Epithelial cell of prostate (primary cell): ENCODE results near the gene TBX5.
"Not testable (repeated sequence)": the region's sequence is repeated elsewhere in the genome, so short reads cannot be mapped to it uniquely, and the experiment has no call there.

Experiments used
- DNase-seq: peaks from one replicate; pipeline ENCODE4 v3.0.0-alpha.2; 2011; ENCODE audit warnings: low read depth, low spot score
- H3K27ac ChIP-seq: fragments of 450-650 bp; 2 replicates; pipeline ENCODE4 v1.5.1; 2017; ENCODE audit warnings: mild to moderate bottlenecking

Gene TBX5

GRCh38 chr12:114393569-114393968, 12.4 kb downstream of the TBX5 start:
- DNase-seq: no peak
- no peak overlapping the region for H3K27ac ChIP-seq

DNA sequence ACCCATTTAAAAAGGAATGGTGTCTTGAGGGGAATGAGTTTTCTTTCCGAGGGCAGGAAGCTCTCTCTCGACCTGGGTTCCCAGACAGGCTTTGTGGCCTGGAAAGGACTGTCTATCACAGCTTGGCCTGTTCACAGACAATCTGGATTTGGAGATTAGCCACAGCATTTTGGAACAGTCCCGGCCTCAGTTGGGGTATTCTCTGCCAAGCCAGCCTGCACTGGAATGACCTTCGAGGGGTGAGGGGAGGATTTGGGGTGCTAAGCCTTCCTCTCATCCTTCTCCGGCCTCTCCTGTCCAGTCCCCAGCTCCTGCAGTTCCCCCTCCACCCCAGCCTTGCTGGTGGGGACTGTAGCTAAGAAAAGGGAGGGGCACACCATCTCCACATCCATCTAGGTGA, 13.0 kb downstream of the TBX5 start:
- DNase-seq: no peak
- no peak overlapping the region for H3K27ac ChIP-seq

GRCh38 chr12:114391088-114391487, 14.9 kb downstream of the TBX5 start:
- DNase-seq: no peak
- H3K27ac ChIP-seq: no peak overlapping the region

GRCh38 chr12:114384739-114385138, 21.2 kb downstream of the TBX5 start:
- H3K27ac ChIP-seq: no peak overlapping the region
- DNase-seq: no peak

DNA sequence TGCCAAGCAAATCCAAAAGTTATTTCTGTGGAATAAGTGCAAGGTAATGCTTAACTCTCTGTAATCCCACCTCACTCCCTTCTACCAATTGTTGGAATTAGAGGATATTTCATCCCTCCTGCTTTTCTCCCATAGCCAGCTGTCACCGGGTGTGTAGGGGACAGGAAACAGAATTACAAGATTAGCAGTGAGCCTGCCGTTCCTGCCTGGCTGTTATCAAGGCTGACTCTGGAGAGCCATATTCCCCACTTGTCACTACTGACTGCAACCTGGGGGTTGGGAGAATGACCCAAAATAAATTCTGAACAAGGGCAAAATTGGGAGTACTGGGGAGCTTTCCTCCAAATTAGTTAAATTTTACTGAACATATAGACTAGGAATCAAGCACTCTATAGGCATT, 24.8 kb downstream of the TBX5 start:
- DNase-seq: no peak
- no peak overlapping the region for H3K27ac ChIP-seq

- H3K27ac ChIP-seq: no peak overlapping the region
- no peak for DNase-seq
Measured at GRCh38 chr12:114371733-114372132, 34.2 kb downstream of the TBX5 start.

- no peak for DNase-seq
- no peak overlapping the region for H3K27ac ChIP-seq
Measured at GRCh38 chr12:114371250-114371649, 34.7 kb downstream of the TBX5 start.

DNA sequence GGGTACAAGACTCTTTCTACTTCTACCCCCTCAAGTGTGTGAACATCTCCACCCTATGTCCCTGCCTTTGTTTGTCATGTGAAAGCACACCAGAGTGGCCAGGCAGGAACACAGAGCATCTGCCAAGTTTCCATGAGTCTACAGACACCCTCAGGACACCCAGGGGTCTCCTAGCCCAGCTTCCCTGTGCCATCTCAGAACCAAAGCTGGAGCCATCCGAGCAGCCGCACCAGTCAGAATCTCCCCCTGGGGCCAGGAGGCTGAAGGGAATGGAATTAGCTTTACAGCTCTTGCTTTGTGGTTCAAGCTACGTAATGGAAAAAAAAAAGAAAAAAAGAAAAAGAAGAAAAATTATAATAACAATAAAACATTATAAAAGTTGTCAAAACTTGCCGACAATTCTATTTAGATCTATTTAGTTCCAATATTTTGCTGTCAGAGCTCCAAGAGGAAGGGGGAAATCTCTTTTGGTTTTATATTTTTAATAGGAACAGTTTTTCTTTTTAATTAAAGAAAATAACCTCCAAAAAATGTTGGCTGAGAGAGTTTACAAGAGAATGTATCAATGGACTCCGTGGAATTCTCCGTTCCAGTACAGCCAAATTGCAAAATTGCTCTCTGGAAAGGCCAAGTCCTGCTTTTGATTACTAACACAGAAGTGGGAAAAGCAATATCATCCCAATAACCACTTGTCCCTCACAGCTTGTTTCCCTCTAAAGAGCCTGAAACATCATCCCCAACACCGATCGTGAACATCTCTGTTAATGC, 37.1 kb downstream of the TBX5 start:
- no peak overlapping the region for H3K27ac ChIP-seq
- DNase-seq: no peak

DNA sequence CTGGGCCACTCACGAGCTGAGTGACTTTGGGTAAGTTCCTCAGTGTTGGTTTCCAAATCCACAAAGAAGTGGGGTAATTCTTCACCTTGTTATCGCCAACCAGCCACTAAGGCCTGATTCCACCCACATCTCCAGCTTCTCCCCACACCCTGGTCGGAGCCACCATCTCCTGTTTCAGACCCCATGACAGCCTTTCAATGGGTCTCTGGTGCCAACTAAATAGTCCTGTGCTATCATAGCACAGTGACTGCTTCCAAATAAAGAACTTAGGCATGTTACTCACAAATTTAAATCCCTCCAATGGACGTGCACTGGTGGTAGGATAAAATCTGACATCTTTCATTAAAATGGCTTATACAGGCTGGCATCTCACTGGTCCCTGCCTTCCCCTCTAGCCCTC, 44.0 kb downstream of the TBX5 start:
- DNase-seq: no peak
- H3K27ac ChIP-seq: no peak overlapping the region

DNA sequence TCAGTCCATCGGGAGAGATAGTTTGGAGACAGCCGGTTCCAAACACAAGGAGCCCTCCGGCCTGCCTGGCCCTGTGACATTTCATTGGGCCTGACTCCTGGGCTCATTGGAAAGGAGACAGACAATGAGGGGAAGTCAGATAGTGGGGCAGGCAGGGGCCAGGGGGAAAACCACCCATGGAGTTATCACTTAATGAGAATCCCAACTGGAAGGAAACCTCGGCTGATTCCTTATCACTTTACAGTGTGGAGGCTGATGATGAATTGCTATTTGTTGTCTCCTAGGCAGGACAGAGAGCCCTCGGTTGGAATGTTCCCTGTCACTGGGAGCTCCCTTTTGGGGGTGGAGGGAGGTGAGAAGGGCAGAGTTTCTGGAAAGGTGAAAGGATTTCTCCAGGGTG, 44.4 kb downstream of the TBX5 start:
- DNase-seq: no peak
- H3K27ac ChIP-seq: no peak overlapping the region

DNA sequence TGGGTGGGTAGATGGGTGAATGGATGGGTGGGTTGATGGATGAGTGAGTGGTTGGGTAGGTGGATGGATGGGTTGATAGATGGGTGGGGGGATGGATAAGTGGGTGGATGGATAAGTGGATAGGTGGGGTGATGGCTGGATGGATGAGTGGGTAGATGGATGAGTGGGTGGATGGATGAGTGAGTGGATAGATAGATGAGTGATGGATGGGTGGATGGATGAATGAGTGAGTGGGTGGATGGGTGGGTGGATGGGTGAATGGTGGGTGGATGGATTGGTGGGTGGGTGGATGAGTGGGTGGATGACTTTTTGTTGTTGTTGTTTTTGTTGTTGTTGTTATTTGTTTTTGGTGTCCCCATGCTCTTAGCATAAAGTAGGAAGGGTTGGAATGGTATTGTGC, 45.5 kb downstream of the TBX5 start:
- no peak for DNase-seq
- H3K27ac ChIP-seq: no peak overlapping the region

DNA sequence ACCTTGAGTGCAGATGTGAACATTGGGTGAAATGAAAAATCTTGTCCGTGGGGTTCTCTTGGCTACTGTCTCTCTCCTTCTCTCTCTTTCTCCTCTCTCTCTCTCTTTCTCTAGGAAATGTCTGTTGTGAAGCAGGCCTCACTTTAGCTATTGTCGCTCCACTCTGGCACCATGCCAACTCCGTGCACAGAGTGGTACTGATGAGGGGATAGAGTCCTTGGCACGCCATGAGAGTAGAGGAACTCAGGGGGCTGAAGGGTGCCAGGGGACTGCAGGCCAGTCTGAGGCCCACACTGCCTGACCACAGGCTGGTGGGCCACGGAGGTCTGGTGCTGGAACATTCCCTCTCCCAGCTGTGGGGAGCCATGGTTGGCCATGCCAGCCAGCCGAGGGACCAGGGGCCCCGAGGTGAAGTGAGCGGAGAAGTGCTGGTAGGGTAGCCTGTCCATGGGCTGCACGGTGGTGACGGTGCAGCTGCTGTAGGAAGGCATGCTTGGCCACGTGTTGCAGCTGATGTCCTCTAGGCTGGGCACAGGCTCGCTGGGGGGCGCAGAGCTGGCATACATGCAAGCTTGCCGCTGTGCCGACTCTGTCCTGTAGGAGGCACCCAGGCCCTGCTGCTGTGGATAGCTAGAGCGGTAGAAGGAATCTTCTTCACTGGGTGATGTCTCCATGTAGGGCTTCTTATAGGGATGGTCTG, 50.4 kb downstream of the TBX5 start:
- no peak for DNase-seq
- H3K27ac ChIP-seq: no peak overlapping the region

GRCh38 chr12:114349239-114349638, 56.7 kb downstream of the TBX5 start:
- DNase-seq, H3K27ac ChIP-seq: not testable (repeated sequence)

- H3K27ac ChIP-seq: no peak overlapping the region
- no peak for DNase-seq
Measured at GRCh38 chr12:114347861-114348260, 58.1 kb downstream of the TBX5 start.

GRCh38 chr12:114344831-114345230, 61.1 kb downstream of the TBX5 start:
- no peak for DNase-seq
- no peak overlapping the region for H3K27ac ChIP-seq

GRCh38 chr12:114344303-114344663, 61.7 kb downstream of the TBX5 start:
- DNase-seq: no peak
- H3K27ac ChIP-seq: no peak overlapping the region

- no peak overlapping the region for H3K27ac ChIP-seq
- no peak for DNase-seq
Measured at GRCh38 chr12:114343585-114344302, 62.2 kb downstream of the TBX5 start.

DNA sequence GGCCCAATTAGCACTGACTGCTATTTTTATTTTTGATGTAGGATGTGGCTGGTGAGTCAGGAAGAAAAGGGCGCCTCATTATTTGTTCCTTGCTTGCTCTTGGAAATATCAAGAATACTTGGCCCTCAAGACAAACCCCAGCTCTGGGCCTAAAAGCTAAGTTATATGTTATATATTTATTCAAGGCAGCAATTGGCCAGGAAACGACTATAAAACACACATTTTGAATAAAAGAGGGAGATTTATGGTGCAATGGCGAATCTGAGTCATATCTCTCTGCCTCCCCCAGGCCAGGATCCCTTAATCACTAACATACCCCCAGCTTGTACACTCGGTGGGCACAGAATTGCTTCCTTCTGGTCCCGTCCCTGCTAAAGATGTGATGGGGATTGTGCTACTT, 63.3 kb downstream of the TBX5 start:
- no peak for DNase-seq
- H3K27ac ChIP-seq: no peak overlapping the region

DNA sequence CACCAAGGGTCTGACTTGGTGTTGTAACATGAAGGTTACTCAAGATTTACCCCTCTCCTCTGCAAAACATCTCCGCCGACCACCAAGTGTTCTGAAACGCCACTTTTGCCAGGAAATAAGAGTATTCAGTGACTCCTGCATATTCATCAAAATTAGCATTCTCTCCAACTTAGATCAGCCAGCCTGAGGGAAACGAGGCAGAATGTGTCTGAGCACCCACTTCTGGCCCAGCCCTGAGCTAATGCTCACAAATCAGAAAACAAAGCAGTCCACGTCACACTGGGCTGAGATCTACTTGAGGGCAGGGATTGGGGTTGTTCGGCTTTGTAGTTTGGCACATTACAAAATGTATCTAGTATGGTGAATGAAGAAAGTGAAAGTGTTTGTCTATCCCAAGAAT, 64.3 kb downstream of the TBX5 start:
- H3K27ac ChIP-seq: no peak overlapping the region
- no peak for DNase-seq

DNA sequence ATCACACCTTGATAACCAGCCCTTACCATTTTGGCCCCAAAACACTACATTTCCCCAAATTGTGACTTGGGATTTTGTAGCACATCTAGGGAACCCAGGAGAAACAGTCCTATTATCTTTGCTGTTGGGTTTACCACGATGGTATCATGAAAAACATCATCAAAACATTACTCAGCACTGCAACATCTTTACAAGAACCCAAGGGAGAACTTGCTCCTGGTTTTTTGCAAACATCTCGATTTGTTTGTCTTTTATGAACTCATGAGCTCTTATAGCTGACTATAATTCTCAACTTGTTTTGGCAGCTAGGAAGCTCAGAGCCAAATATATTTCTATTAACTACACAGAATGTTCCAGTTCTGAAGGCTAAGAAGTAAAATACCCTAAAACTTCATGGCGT, 65.7 kb downstream of the TBX5 start:
- no peak overlapping the region for H3K27ac ChIP-seq
- DNase-seq: no peak

DNA sequence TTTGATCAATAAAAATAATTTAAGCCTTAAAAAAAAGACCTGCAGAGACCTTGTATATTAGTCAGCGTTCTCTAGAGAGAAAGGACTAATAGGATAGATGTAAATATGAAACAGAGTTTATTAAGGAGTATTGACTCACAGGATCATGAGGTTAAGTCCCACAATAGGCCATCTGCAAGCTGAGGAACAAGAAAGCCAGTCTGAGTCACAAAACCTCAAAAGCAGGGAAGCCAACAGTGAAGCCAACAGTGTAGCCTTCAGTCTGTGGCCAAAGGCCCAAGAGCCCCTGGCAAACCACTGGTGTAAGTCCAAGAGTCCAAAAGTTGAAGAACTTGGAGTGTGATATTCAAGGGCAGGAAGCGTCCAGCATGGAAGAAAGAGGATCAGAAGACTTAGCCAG, 66.3 kb downstream of the TBX5 start:
- peak; percentile 0 for DNase-seq

More for the DNA sequence above, 66.3 kb downstream of the TBX5 start:
- no peak overlapping the region for H3K27ac ChIP-seq
